Measurements from ENCODE around the gene KRT7.

- TF ChIP-seq CTCF (conservative IDR thresholded peaks at IDR 0.05), result no peak
- TF ChIP-seq EZH2 (IDR thresholded peaks at IDR 0.05; ENCODE audit: low read depth), result no peak
Measured at GRCh38 chr12:52186118-52186840, 46.8 kb upstream of the KRT7 start.
